Cardiac septum (tissue), 1 donor: Measurements from ENCODE around the gene NMNAT2. TPM values are rescaled to one million over a fixed set of nuclear protein-coding genes. Genes with fewer than 3 reads are reported as not detected.
"Not testable (repeated sequence)": the region's sequence is repeated elsewhere in the genome, so short reads cannot be mapped to it uniquely, and the experiment has no call there.

Experiments
- DNase-seq: peaks from one replicate; pipeline ENCODE4 v3.0.0-alpha.2; 2020; ENCODE audit warnings: low spot score
- intact Hi-C: fragments of 100-400 bp; cut with DNase I; formaldehyde crosslinking; loops from one replicate; pipeline ENCODE4 v1.14.0; 2022
- total RNA-seq: library from RNA; stranded (reverse); fragmentation: NEBNext Ultra II Directional; extraction: Animal tissue kit (Norgen Biotek cat#: 25700); gene quantifications from one replicate; pipeline ENCODE4 v1.2.1, GENCODE V29; 2021
- donor health status: DM: no; HTN: no; CAD: no.

NMNAT2 gene
- total RNA-seq, 1 donor from 2014 or later = 1.9 TPM

DNA sequence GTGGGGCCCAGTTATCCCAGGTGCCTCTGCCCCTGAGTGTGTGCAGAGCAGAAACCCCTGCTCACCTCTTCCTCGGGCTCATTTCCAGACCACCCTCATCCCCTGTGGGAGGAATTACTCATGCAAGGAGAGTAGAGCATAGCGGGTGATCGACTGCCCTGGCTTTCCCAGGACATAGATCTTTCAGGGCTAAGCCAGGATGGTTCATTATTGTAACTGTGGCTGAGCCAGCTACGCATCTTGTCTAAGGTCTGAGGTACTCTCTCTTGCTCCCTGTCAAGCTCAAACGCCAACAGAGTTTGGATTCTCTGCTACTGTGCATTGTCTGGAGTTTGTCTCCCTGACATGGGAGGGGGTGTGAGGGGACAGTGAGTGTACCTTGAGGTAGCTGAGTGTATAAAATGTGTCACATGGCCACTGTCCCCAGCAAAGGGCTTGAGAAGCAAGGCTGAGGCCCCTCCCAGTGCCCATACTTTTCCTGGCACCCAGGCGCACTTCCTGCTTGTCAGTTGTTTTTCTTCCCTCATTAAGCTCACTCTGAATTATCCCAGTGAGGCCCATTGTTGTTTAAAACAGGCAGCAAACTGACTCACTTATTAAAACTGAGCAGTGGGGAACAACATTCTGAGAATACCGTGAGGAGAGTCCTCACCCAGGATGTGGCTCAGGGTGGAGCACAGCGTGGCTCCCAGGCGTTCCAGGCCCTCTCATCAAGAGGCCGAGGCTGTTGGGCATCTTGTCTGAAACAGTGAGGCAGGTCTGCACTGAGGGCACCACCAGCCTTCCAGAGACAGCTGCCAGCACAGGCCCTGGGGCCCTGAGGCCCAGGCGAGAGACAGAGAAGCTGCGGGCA is 139.2 kb downstream of the NMNAT2 start:
- peak; percentile 74 for DNase-seq
- intact Hi-C loops = loop anchor here (2.0 kb wide), 1 partner anchor 318 kb away; no protein-coding TSS in a partner anchor

DNA sequence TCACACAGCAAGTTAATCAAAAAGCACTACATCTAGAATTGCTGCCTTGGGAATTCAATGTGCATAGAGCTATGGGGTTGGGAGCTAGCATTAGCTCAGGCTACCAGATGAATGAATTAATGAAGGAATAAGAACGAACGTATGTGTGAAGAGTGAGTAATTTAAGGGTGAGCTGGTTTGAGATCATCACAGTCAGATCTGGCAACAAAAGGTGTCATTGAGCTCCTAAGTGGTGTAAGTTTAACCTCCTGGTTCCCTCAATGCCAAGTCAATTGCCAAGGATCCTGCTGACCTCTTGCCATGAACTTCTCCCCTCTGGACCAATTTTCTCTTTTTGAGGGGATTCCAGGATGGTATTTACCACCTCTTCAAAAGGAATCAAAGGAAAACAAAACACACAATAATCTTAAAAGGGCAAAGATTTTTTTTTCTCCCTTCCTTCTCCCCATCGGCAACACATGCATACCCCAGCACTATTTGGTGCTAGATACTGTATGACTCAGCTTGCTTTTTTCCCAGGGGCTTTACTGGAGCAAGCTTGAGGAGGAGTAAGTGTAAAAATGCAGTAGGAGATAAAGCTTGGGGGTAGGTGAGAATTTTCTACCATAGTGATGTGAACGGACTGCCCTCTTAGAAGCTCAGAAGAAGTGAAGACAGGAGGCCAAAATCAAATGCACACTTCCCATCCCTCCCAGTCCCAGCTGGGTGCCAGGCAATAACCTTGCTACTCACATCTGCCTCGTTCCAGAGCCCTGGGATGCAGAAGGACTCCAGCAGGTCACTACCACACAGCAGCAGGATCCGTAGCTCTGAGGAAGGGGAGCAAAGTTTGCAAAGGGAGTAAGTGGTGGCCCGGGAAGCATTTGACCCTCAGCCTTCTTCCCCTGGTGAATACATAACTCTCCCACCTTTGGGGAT is 140.1 kb downstream of the NMNAT2 start:
- DNase-seq = peak; percentile 31
- intact Hi-C loops = loop anchor here (2.0 kb wide), 1 partner anchor 317 kb away; no protein-coding TSS in a partner anchor

- peak; percentile 14 for DNase-seq
- intact Hi-C loops = no loop called here
Measured at GRCh38 chr1:183276386-183277080, 141.6 kb downstream of the NMNAT2 start.

GRCh38 chr1:183275322-183275721 is 142.9 kb downstream of the NMNAT2 start:
- DNase-seq = peak; percentile 55
- intact Hi-C loops = no loop called here

- intact Hi-C loops = no loop called here
- DNase-seq = peak; percentile 43
Measured at GRCh38 chr1:183274836-183275235, 143.3 kb downstream of the NMNAT2 start.

DNA sequence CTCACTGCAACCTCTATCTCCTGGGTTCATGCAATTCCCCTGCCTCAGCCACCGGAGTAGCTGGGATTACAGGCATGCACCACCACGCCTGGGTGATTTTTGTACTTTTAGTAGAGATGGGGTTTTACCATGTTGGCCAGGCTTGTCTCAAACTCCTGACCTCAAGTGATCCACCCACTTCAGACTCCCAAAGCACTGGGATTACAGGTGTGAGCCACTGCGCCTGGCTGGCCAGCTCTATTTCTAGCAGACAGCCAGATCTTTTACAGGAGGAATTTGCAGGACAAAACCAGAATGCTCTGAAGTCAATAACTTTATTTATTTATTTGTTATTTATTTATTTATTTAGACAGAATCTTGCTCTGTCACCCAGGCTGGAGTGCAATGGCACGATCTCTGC is 144.2 kb downstream of the NMNAT2 start:
- intact Hi-C loops = not testable (repeated sequence)
- DNase-seq = peak; percentile 24

GRCh38 chr1:183273300-183273699 is 144.9 kb downstream of the NMNAT2 start:
- intact Hi-C loops = no loop called here
- no peak for DNase-seq

- DNase-seq = peak; percentile 12
- intact Hi-C loops = no loop called here
Measured at GRCh38 chr1:183272390-183272848, 145.8 kb downstream of the NMNAT2 start.

DNA sequence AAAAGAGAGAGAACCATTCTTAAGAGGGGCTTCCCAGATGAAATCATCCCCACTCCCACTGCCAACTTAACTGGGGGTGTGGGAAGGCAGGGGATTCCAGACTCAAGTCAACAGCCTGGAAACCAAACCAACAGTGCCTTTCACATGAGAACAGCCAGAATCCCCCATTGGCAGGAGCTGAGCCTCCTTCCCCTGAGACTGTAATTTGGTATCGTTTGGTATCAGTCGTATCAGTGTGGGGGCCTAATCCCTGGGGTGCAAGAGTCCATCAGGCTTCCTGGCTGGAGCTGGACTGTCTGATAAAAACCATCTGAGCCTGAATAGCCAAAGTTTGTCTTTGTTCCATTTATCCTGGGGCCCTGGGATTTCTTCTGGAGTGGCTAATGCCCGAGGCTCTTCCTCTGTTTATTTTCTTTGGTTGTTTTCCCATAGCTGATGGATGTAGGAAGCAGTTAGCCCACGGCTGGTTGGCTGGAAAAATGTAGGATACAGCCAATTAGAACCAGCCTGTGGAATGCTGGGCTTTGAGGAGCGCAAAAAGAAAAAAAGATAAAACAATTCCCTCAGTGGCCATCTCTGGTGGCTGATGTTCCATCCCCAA is 147.5 kb downstream of the NMNAT2 start:
- no peak for DNase-seq
- intact Hi-C loops = no loop called here

- no peak for DNase-seq
- intact Hi-C loops = no loop called here
Measured at GRCh38 chr1:183267646-183268431, 150.3 kb downstream of the NMNAT2 start.

- intact Hi-C loops = no loop called here
- DNase-seq = no peak
Measured at GRCh38 chr1:183263886-183264602, 154.1 kb downstream of the NMNAT2 start.

GRCh38 chr1:183262628-183263200 is 155.5 kb downstream of the NMNAT2 start:
- intact Hi-C loops = no loop called here
- no peak for DNase-seq

GRCh38 chr1:183259924-183260323 is 158.3 kb downstream of the NMNAT2 start:
- intact Hi-C loops = no loop called here

DNA sequence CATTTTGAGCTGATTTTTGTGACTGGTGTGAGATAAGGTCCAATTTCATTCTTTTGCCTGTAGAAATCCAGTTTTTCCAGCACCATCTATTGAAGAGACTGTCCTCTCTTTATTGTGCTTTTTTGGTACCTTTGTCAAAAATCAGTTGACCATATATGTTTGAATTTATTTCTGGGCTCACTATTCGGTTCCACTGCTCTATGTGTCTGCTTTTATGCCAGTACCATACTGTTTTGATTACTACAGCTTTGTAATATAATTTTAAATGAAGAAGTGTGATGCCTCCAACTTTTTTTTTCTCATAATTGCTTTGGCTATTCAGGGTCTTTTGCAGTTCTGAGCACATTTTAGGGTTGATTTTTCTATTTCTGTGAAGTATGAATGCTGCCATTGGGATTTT is 163.1 kb downstream of the NMNAT2 start:
- no peak for DNase-seq
- intact Hi-C loops = no loop called here

More at GRCh38 chr1:183259924-183260323, 158.3 kb downstream of the NMNAT2 start:
- DNase-seq = no peak

DNA sequence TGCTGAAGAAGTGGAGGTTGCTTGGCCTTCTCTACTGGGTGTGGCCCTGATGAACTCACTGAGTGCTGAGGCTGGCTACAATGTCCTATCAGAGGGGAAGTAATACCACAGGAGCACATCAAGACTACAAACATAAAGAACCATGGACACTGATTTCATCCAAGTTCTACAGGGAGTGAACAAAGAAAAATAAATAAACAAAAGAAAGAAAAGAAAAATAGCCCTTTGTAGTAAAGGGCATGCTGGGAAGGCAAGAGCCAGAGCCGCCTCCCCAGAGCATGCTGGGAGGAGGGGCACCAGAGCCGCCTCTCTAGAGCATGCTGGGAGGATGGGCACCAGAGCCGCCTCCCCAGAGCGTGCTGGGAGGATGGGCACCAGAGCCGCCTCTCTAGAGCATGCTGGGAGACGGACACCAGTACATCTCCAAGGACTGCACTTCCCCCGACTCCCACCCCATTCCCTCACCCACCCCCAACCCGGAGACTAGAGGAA is 166.2 kb downstream of the NMNAT2 start:
- no peak for DNase-seq
- intact Hi-C loops = no loop called here

DNA sequence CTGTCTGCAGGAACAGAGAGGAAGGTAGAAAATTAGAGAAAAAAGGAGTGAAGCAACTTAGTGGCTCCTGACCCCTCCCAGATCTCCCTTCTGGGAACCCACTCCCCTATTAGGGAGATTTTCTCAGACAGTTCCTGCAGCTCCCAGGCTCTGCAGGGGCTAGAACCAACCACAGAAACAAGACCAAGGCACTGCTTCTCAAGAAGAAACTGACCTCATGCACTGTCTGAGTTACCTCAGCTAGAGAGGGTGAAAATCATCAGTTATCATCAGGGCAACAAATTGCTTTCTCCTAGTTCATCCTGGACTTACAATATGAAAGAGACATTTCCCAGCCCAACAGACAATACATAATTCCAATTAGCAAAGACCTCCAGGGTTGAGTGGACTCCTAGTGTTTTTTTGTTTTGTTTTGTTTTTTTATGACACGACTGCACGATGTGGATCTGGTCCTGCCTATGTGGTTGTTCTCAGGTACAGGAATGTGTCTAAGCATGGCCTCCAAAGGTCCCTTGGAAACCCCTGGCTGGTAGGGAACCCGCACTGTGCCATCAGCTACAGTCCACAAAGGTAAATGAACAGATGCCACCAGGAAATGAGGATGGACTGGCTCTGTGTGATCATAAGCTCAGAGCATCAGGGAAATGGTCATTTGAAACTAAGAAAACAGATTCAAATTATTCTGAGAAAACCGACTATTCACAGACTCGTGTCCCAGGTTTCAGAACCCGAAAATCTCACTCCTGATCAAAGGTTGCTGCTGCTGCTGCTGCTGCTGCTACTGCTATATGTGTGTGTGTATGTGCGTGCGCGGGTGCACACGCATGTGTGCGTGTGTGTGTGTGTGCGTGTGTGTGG is 166.8 kb downstream of the NMNAT2 start:
- intact Hi-C loops = no loop called here
- no peak for DNase-seq
